GM18868 (cell line): ENCODE results near the gene EIF4EBP2.
A peak's percentile ranks its signal among the peaks of the same experiment; 100 is the strongest.

ENCODE experiments used
- ATAC-seq: cut with Tn5 transposase; IDR thresholded peaks from one replicate; pipeline ENCODE4 v1.9.1; 2021; ENCODE audit warnings: mild to moderate bottlenecking, moderate library complexity; ENCODE audit not compliant: unreplicated experiment

Gene EIF4EBP2

DNA sequence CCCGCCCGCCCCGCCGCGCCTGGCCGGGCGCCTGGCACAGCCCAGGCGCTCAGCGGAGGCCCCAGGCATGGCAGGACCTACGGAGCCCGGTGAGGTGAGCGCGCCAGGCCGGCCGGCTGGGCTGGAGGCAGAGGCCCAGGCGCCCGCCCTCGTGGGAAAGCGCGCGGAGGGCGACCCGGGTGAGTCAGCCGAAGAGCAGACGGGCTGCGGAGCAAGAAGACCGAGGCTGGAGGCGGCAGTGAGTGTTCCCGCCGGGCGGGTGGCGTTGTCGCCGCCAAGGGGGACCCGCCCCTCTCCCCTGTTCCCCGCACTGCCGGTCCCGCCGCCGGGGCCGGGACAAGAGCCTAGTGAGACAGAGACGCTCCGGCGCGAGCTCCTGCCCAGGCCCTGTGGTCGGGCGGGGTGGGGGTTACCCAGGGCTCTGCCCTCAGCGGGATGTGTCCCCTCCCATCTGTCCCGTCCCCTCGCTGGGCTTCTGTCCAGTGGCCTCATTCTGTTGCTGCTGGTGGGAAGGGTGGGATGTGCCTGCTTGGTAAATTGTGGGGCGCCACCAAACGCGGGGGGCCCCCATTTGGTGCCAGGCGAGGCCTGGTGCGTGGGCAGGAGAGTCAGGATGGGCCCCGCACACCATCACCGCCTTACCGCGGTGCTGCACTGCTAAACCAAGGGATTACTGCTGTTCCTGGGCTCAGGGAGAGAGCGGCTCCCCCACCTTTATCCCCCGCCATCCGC lies 54.5 kb downstream of the EIF4EBP2 start:
- ATAC-seq: no peak

DNA sequence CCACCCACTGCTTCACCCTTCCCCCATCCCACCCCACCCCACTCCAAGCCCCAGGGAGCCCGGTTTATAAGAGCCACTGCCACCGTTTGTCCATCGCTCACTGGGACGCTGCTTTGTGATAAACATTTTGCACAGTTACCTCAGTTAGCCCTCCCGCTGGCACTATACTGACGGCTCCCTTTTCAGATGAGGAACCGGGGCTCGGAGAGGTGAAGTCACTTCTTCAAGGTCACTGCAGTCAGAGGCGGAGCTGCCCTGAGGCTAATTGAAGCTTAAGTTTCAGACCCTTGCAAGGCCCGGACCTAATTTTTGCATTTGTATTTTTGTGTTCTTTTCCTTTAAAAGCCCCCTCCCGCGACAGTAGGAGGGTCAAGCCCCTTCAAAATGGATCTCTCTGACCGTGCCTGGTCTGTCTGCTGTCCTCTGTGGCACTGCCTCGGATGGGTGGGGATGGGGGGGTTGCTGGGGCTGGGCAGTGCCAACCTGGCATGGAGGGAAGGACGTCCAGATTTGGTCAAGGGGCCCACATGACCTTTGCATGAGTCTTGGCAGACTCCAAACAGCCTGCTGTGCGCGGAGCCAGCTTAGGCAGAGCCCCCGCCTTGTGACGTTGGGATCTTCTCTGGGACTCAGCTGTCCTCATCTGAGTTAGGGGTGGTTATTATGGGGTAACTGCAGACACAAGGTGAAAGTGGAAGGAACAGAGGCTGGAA lies 55.3 kb downstream of the EIF4EBP2 start:
- no peak for ATAC-seq

DNA sequence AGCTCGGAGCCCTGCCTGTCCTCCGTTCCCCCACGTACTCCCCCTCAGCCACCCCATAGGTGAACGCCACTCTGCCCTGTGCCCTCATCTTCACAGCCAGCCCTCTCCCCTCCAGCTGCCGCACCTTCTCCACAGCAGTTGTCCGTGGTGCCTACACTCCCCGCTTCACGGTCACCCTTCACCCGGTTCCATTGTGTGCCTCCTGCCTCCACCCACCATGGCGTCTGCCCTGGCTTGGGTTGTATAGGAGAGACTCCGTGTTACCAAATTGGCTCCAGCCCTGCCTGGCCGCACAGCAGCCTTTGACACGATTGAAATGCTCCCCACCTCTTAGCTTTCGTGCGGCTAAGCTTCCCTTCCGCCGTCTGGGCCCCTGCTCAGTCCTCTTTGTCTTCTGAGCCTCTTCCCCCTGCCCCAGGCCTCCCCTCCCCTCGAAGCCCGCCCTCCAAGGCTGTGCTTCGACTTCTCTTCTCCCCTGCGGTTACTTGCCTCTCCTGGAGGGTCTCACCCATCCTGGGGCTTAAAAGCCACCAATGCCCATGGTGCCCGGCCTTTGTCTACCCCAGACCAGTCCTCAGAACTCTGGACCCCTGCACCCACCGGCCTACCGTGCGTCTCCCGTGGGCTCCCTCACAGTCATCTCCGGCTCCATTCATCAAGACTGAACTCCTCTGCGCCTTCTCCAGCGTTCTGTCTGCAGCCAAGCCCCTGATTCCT lies 56.0 kb downstream of the EIF4EBP2 start:
- no peak for ATAC-seq

DNA sequence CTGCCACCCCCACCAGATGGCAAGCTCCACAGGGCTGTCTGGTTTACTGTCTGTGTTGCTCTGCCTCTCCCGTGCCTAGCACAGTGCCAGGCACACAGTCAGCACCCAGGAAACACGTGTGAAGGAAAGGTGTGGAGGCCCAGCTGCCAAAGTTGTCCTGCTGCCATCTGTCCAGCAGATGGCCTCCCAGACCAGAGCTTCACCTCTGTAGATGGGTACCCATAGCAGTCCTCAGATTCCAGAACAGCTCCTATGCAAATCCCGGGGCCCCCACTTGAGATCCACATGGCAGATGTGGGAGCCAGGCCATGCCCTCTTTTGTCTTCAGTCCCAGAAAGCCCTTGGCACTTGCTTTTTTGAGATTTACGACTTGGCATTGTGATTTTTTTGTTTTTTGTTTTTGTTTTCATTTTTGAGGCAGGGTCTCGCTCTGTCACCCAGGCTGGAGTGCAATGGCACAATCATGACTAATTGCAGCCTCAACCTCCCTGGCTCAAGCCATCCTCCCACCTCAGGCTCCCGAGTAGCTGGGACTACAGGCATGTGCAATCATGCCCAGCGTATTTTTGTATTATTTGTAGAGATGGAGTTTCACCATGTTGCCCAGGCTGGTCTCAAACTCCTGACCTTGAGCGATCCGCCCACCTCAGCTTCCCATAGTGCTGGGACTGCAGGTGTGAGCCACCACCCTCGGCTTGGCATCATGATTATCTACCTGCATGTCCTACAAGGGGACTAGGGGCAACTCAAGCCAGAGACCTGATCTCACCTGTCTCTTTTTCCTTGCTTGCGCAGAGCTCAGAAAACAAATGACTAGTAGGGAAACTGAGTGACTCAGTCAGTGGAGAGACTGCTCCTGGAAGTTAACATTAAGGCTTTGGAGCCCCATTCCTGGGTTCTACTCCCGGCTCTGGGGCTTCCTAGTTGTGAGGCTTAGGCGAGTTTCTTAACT lies 57.7 kb downstream of the EIF4EBP2 start:
- peak; percentile 47 for ATAC-seq

DNA sequence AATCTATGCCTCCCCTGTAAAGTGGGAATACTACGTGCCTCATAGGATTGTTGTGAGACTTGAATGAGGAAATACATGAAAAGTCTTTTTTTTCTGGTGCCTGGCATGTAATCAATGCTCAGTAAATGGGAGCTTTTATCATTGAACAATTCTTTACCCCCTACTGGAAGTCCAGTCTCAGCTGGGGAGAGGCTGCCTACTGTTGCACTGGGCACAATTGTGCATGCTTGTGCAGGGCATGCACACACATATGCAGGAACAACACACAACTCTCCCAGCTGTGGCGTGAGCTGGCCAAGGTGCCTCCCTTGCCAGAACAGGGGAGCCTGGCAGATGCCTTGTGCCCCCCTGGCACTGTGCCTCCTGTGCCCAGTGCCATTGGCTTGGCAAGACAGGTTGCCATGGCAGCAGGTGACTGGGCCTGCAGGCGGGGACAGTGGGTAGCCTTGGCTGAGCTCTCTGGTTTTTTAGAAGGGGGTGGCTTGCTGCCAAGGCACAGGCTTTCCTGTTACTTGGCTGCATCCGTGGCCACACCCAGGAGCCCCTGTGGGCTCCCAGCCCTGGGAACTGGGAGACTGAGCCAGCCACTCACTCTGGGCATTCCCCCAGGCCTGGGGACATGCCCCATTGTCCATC lies 58.5 kb downstream of the EIF4EBP2 start:
- no peak for ATAC-seq

DNA sequence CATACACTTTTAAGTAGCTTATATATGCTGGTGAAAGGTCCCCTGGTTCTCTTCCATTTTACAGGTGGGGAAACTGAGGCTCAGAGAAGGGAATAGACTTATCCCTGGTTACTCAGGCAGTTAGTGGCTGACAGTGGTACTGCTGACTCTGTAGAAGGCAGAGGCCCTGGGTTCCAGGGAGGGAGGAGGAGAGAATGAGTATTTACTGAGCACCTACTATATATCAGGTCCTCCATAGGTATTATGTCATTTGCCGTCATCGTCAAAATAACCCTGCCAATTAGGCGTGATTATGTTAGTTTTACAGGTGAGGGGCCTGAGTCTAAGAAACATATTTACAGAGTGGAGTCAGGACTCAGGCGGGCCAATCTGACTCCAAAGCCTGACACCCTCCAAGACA lies 61.3 kb downstream of the EIF4EBP2 start:
- ATAC-seq: no peak

DNA sequence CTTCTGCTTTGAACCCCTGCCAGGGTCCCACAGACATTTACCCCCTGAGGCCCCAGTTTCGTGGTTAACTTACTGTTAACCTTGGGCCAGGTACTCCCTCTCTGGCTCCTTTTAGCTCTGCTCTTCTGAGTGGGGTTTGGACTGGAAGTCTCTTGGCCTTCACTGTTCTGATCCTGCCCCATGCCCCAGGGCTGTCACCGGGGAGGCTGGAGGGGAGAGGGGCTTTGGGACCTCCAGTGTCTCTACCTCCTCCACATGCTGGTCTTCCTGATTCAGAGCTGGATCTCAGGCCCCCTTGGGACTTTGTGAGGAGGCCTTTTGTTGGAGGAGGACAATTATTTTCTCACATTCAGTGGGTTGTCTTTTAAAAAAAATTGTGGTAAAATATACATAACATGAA lies 61.9 kb downstream of the EIF4EBP2 start:
- ATAC-seq: no peak

DNA sequence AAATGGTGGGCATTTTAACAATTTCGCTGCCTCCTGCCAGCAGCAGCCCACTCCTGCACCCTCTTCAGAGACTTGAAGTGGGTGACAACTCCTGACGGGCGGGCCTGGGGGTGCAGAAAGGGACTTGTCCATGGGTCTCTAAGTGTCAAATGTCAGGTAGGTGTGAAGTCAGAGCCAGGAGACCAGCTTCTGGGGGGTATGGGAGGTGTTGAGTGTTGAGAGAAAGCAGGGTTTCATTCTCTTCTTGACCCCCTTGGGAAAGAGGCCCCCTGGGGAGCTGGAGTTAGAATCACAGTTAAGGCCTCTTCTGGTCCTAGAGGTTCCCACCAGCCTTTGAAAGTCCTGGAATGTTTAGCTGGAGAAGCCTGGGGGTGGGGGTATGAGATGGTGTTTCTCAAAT lies 63.0 kb downstream of the EIF4EBP2 start:
- no peak for ATAC-seq

DNA sequence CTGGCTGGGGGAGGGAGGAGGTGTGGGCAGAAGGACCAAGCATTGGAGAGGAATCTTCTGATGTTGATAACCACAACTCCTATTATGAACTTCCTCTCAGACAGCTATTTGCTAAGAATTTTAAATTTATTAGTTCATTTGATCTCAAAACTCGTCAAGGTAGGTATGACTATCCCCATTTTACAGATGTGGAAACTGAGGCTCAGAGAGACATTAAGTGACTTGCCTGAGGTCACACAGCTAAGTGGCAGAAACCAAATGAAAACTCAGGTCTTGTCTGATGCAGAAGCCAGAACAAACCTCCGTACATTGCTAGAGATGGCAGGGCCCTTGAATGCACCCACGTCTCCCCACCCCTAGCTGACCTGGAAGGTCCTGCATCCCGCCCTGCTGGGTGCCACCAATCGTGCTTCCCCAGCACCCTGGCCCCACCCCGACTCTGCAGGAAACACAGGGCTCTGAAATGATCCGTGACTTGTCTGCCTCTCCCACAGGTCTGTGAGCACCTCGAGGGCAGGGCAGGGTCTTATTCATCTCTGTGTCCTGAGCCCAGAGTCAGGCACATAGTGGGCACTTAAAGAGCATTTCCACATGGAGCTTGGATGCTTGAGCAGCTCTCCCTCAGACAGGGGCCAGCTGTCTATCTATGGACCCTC lies 69.0 kb downstream of the EIF4EBP2 start:
- ATAC-seq: no peak

DNA sequence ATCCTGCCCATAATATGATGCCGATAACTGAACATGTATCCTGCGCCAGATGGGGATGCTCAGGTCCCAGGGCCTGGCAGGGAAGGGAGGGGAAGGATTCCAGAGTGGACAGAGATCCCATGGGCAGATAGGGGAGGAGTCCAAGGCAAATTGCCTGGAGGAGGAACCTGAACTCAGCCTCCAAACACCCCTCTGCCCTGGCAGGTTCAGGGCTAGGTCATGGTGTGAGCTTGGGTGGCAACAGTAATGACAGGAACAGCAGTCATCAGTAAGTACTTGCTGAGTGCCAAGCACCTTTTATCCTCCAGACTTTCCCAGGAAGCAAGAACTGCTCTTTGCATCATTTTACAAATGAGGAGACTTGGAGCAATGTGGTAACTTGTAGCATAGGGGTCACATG lies 70.8 kb downstream of the EIF4EBP2 start:
- ATAC-seq: no peak

DNA sequence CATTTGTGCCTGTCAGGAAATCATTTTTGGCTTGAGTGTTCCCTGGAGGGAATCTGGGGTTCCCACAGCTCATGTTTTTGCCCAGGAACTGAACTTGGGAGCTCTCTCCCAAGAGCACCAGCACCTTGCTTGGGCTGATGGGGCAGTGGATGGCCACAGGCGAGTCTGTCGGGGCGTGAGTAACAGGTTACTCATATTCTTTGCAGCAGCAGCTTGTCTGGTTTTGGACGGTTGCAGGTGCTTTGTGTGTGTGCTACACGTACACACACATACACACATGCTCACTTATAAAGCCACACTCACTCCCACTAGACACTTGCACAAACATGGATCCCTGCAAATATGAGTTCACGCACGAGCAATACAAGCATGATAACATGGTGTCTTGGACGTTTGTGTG lies 71.7 kb downstream of the EIF4EBP2 start:
- ATAC-seq: no peak

DNA sequence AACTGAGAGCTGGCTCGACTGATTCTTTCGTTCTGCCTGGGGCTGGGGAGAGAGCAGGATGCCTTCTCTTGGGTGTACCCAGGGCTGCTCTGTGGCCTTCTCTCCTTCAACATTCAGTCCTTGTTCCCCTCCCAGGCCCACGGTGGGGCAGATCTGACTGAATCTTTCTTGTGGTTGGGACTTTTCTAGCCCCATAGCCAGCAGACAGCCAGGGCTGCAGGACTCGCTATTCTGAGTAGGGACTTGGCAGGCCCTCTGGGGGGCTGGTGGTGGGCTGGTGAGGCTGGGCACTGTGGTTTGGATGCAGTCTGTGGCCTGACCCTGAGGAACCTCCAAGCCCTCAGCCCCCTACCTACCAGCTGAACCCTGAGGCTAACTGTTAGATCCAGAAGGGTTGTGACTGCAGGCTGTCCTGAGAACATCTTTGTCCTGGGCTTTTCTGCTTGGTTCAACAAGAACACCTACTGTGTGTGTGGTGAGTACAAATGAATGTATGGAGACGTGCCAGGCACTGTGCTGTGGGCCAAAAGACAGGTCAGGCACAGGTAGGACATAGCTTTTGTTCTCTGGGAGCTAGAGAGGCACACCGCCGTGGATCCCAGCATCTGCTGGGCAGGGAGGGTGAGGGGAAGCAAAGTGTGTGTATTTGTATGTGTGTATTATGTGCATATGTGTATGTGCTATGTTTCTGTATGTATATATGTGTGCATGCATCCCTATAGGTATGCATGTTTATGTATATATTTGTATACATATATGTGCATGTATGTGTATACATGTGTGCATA lies 72.5 kb downstream of the EIF4EBP2 start:
- no peak for ATAC-seq

DNA sequence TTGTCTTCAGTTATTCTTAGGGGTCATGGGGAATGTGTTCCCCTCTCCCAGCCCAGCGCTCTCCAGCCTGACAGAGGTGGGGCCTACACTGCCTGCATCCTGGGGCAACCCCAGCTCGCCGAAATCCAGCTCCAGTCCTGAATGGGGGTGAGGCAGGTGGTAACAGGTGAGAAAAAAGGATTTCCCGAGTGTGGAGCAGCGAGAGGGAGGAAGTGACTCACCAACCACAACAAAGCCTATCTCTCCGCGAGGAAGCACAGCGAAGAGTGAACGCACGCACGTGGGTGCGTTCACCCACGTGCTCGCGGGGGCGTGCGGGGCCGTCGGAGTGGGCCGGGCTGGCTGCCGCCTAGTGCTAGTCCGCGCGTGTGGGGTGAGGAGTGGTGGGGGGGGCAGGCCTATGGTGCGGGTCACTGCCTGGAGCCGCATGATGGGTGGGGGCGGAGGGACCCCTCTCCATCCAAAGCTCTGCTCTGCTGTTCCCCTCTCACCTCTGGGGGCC lies 73.8 kb downstream of the EIF4EBP2 start:
- ATAC-seq: peak; percentile 31
